ENCODE results near the gene FRG2. TPM values are rescaled to one million over a fixed set of nuclear protein-coding genes. Genes with fewer than 3 reads are reported as not detected.

The FRG2 gene
- polyA plus RNA-seq, 2 of the 4 experiments (the other 2 are of a cell fraction): not detected

GRCh38 chr4:189979196-189980047 is 47.6 kb downstream of the FRG2 start:
- H3K4me2 ChIP-seq: no peak overlapping the region
- TF ChIP-seq ZNF302 (CRISPR knock-in tag; IDR thresholded peaks at IDR 0.05) (no peak), CTCF (IDR thresholded peaks at IDR 0.05) (no peak), REST (IDR thresholded peaks at IDR 0.05) (no peak), MAX (IDR thresholded peaks at IDR 0.05) (no peak), ZSCAN20 (CRISPR knock-in tag; IDR thresholded peaks at IDR 0.05) (no peak), ZFP36 (IDR thresholded peaks at IDR 0.05; ENCODE audit: borderline replicate concordance, partially characterized antibody) (no peak), RFX5 (IDR thresholded peaks at IDR 0.05) (no peak), ESRRA (IDR thresholded peaks at IDR 0.05; ENCODE audit: borderline replicate concordance, low read length) (no peak), RNF2 (IDR thresholded peaks at IDR 0.05; ENCODE audit: borderline replicate concordance, low read depth) (no peak), FOSL2 (IDR thresholded peaks at IDR 0.05) (no peak), FOSL2 (CRISPR knock-in tag; IDR thresholded peaks at IDR 0.05) (no peak), HOXB13 (CRISPR knock-in tag; IDR thresholded peaks at IDR 0.05; ENCODE audit: low read depth) (no peak), MAFK (IDR thresholded peaks at IDR 0.05; ENCODE audit: partially characterized antibody) (no peak)
- H3K4me1 ChIP-seq: no peaks in the 10 kb centered on the region
- H3K9me3 ChIP-seq: no peaks in the 10 kb centered on the region
- ChIA-PET CTCF (no interaction called here), POLR2A (no interaction called here)
- H3K27ac ChIP-seq: no peak overlapping the region
- 39% methylated on average over 9 of the region's 10 CpGs for WGBS (ENCODE audit: missing lambda C conversion rate)
- no peak overlapping the region for H3K4me3 ChIP-seq
- no peak for ATAC-seq
- FAIRE-seq: no peak
- DNase-seq (ENCODE audit: low read depth in 1 of 2, low spot score in 1 of 2): no peak

Small RNAs within 50 kb of the gene (small RNA-seq; reads per million reads assigned to genes)
- gene RNA5SP174: 0 to 0.77 (median 0) reads per million in 6 experiments
- 0.08 to 62.9 (median 0.60) reads per million in 6 experiments for gene RNA5SP175

Other genes with a start within 250 kb of the FRG2 start
- 13.3 and 26.0 TPM in 2 replicates for gene FRG1, start 86.4 kb downstream of the FRG2 start, polyA plus RNA-seq (2011; rRNA removed)
- 29.1 to 31.0 TPM (median 30.5 TPM) in 3 replicates for gene FRG1, start 86.4 kb downstream of the FRG2 start, polyA plus RNA-seq (2017; fragmentation: RNase III; extraction: RNeasy Plus Mini Kit Qiagen cat#74134 plus additional on column Dnase treatment)
- not detected in 2 replicates for gene DBET, start 37.2 kb upstream of the FRG2 start, polyA plus RNA-seq (2011; rRNA removed)
- gene DBET, start 37.2 kb upstream of the FRG2 start, polyA plus RNA-seq (2017; fragmentation: RNase III; extraction: RNeasy Plus Mini Kit Qiagen cat#74134 plus additional on column Dnase treatment): 0.03 TPM in 1 of 3 replicates, not detected in the others
- not detected in 2 replicates for gene DUX4, start 146.5 kb upstream of the FRG2 start, polyA plus RNA-seq (2011; rRNA removed)
- not detected in 3 replicates for gene DUX4, start 146.5 kb upstream of the FRG2 start, polyA plus RNA-seq (2017; fragmentation: RNase III; extraction: RNeasy Plus Mini Kit Qiagen cat#74134 plus additional on column Dnase treatment)

Measured in A549 (cell line).